ENCODE results near the gene KCNE4.

The KCNE4 gene

GRCh38 chr2:223040527-223040926 lies 11.5 kb upstream of the KCNE4 start:
- Histone ChIP-seq H3K27ac (no peak overlapping the region), H3K4me3 (no peak overlapping the region)
- no peak for DNase-seq (ENCODE audit: low spot score)
- no peak for TF ChIP-seq CTCF (IDR thresholded peaks at IDR 0.05)

- DNase-seq (ENCODE audit: low spot score), result peak; percentile 89
- peak overlapping the region; percentile 53 to 61 for H3K27ac ChIP-seq
- no peak for TF ChIP-seq CTCF (IDR thresholded peaks at IDR 0.05)
- no peak overlapping the region for H3K4me3 ChIP-seq
These were observed 10.4 kb upstream of the KCNE4 start for GRCh38 chr2:223041527-223042109.

- TF ChIP-seq CTCF (IDR thresholded peaks at IDR 0.05), result no peak
- no peak for DNase-seq (ENCODE audit: low spot score)
- Histone ChIP-seq H3K27ac (peak overlapping the region; percentile 41 to 53), H3K4me3 (no peak overlapping the region)
These were observed 9.7 kb upstream of the KCNE4 start for GRCh38 chr2:223042284-223042683.

- TF ChIP-seq CTCF (IDR thresholded peaks at IDR 0.05), result no peak
- no peak for DNase-seq (ENCODE audit: low spot score)
These were observed 9.3 kb upstream of the KCNE4 start for GRCh38 chr2:223042704-223043118.

GRCh38 chr2:223043164-223043941 lies 8.6 kb upstream of the KCNE4 start:
- no peak for TF ChIP-seq CTCF (IDR thresholded peaks at IDR 0.05)
- Histone ChIP-seq H3K27ac (no peak overlapping the region), H3K4me3 (no peak overlapping the region)
- no peak for DNase-seq (ENCODE audit: low spot score)

More at GRCh38 chr2:223042704-223043118, 9.3 kb upstream of the KCNE4 start:
- Histone ChIP-seq H3K4me3 (no peak overlapping the region), H3K27ac (peak overlapping the region in 1 of 2 donors; percentile 51)

- Histone ChIP-seq H3K27ac (no peak overlapping the region), H3K4me3 (no peak overlapping the region)
- DNase-seq (ENCODE audit: low spot score), result no peak
- no peak for TF ChIP-seq CTCF (IDR thresholded peaks at IDR 0.05)
These were observed 7.7 kb upstream of the KCNE4 start for GRCh38 chr2:223044092-223044836.
